ELF-1 (cell line): Measurements from ENCODE around the gene BCAS3.
"Not testable (repeated sequence)": the region's sequence is repeated elsewhere in the genome, so short reads cannot be mapped to it uniquely, and the experiment has no call there.

Experiments used
- DNase-seq: peaks from one replicate; pipeline ENCODE4 v3.0.0-alpha.2; 2016; ENCODE audit warnings: low read depth, low spot score

Gene BCAS3

GRCh38 chr17:60744355-60744966 is 66.8 kb downstream of the BCAS3 start:
- DNase-seq = no peak

GRCh38 chr17:60745544-60745943 is 67.9 kb downstream of the BCAS3 start:
- no peak for DNase-seq

GRCh38 chr17:60747069-60747808 is 69.6 kb downstream of the BCAS3 start:
- peak; percentile 7 for DNase-seq

GRCh38 chr17:60748204-60748603 is 70.6 kb downstream of the BCAS3 start:
- DNase-seq = no peak

- no peak for DNase-seq
These were observed 71.4 kb downstream of the BCAS3 start for GRCh38 chr17:60749050-60749449.

- no peak for DNase-seq
These were observed 72.1 kb downstream of the BCAS3 start for GRCh38 chr17:60749708-60750107.

- no peak for DNase-seq
These were observed 73.0 kb downstream of the BCAS3 start for GRCh38 chr17:60750640-60751039.

- no peak for DNase-seq
These were observed 74.2 kb downstream of the BCAS3 start for GRCh38 chr17:60751884-60752283.

- DNase-seq = no peak
These were observed 75.4 kb downstream of the BCAS3 start for GRCh38 chr17:60752873-60753577.

- no peak for DNase-seq
These were observed 76.5 kb downstream of the BCAS3 start for GRCh38 chr17:60754057-60754604.

- DNase-seq = not testable (repeated sequence)
These were observed 79.1 kb downstream of the BCAS3 start for GRCh38 chr17:60756798-60757197.

- DNase-seq = no peak
These were observed 79.8 kb downstream of the BCAS3 start for GRCh38 chr17:60757437-60757836.

GRCh38 chr17:60759756-60760155 is 82.1 kb downstream of the BCAS3 start:
- no peak for DNase-seq

- DNase-seq = not testable (repeated sequence)
These were observed 83.7 kb downstream of the BCAS3 start for GRCh38 chr17:60761301-60761700.

GRCh38 chr17:60766778-60767190 is 89.1 kb downstream of the BCAS3 start:
- DNase-seq = peak; percentile 51

- no peak for DNase-seq
These were observed 90.2 kb downstream of the BCAS3 start for GRCh38 chr17:60767744-60768308.

GRCh38 chr17:60769327-60769726 is 91.7 kb downstream of the BCAS3 start:
- peak; percentile 6 for DNase-seq

GRCh38 chr17:60770946-60771422 is 93.3 kb downstream of the BCAS3 start:
- no peak for DNase-seq

- DNase-seq = not testable (repeated sequence)
These were observed 94.0 kb downstream of the BCAS3 start for GRCh38 chr17:60771621-60772020.

GRCh38 chr17:60773552-60773951 is 95.9 kb downstream of the BCAS3 start:
- DNase-seq = no peak

GRCh38 chr17:60781880-60782412 is 104.3 kb downstream of the BCAS3 start:
- DNase-seq = no peak

GRCh38 chr17:60782742-60783141 is 105.1 kb downstream of the BCAS3 start:
- DNase-seq = no peak
